IPS DF 4.7 (cell line): Measurements from ENCODE around the gene COBLL1.
"Not testable (repeated sequence)": the region's sequence is repeated elsewhere in the genome, so short reads cannot be mapped to it uniquely, and the experiment has no call there.

Source experiments
- DNase-seq: peaks from one replicate; pipeline ENCODE4 v3.0.0-alpha.2; 2013; ENCODE audit warnings: low spot score; ENCODE audit errors: extremely low read depth

Gene COBLL1

GRCh38 chr2:164711766-164712138 lies 129.9 kb downstream of the COBLL1 start:
- no peak for DNase-seq

- no peak for DNase-seq
Observed at GRCh38 chr2:164710837-164711765, 130.5 kb downstream of the COBLL1 start.

GRCh38 chr2:164710252-164710836 lies 131.3 kb downstream of the COBLL1 start:
- DNase-seq: not testable (repeated sequence)

- no peak for DNase-seq
Observed at GRCh38 chr2:164706522-164706921, 135.1 kb downstream of the COBLL1 start.

- DNase-seq: no peak
Observed at GRCh38 chr2:164705412-164706167, 136.0 kb downstream of the COBLL1 start.

GRCh38 chr2:164703915-164704706 lies 137.5 kb downstream of the COBLL1 start:
- DNase-seq: no peak

- no peak for DNase-seq
Observed at GRCh38 chr2:164701565-164701964, 140.1 kb downstream of the COBLL1 start.

GRCh38 chr2:164700390-164700789 lies 141.2 kb downstream of the COBLL1 start:
- DNase-seq: no peak

GRCh38 chr2:164697688-164698461 lies 143.7 kb downstream of the COBLL1 start:
- DNase-seq: no peak

GRCh38 chr2:164696634-164697033 lies 145.0 kb downstream of the COBLL1 start:
- DNase-seq: no peak

- no peak for DNase-seq
Observed at GRCh38 chr2:164694275-164694695, 147.3 kb downstream of the COBLL1 start.

GRCh38 chr2:164693834-164694233 lies 147.8 kb downstream of the COBLL1 start:
- no peak for DNase-seq

GRCh38 chr2:164693390-164693789 lies 148.2 kb downstream of the COBLL1 start:
- DNase-seq: no peak

GRCh38 chr2:164692958-164693357 lies 148.7 kb downstream of the COBLL1 start:
- no peak for DNase-seq

- DNase-seq: no peak
Observed at GRCh38 chr2:164692114-164692513, 149.5 kb downstream of the COBLL1 start.

GRCh38 chr2:164691346-164691887 lies 150.2 kb downstream of the COBLL1 start:
- no peak for DNase-seq

- no peak for DNase-seq
Observed at GRCh38 chr2:164690361-164690760, 151.3 kb downstream of the COBLL1 start.

GRCh38 chr2:164688896-164689419 lies 152.7 kb downstream of the COBLL1 start:
- DNase-seq: no peak

GRCh38 chr2:164681009-164681408 lies 160.6 kb downstream of the COBLL1 start:
- no peak for DNase-seq

- no peak for DNase-seq
Observed at GRCh38 chr2:164678631-164679149, 162.9 kb downstream of the COBLL1 start.
